Measurements from ENCODE around the gene RNF7.
A peak's percentile ranks its signal among the peaks of the same experiment; 100 is the strongest.
"Not testable (repeated sequence)": the region's sequence is repeated elsewhere in the genome, so short reads cannot be mapped to it uniquely, and the experiment has no call there.

RNF7 gene

GRCh38 chr3:141738022-141738890, at the start of gene RNF7:
Gene RNF7, plus strand, starts transcription at chr3:141738298. Its CDS starts 44 bp downstream, at chr3:141738342.
- peak; percentile 94 for FAIRE-seq
- peak; percentile 89 for DNase-seq (ENCODE audit: extremely low spot score, insufficient read length, low read depth)

DNA sequence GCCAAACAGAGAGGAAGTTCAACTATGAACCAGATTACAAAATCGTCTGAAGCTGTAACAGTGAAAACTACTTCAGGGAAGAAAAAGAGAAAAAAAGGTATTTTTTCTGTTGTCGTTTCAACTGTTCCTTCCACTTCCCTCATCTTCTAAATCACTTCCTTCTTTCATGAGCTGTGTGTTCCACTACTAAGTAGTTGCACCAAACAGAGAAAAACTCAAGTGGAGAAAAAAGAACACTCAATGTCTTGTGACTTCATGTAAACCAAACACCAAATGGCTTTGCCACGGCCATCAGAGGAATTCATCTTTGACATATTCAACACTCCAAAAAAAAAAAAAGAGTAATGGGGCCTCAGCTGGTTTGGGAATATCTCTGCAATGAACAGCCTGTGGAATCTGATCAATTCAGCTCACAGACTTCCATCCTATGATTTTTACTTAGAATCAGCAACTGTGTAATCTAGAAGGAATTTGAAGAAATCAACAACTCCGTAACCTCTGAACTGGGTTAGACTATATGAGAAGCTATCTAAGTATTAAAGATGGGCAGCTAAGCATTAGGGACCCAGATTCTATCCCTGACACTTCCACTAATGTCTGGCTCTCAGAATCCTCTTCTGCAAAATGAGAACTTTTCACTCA, 47.5 kb upstream of the RNF7 start:
- FAIRE-seq, result no peak
- no peak for DNase-seq (ENCODE audit: extremely low spot score, insufficient read length, low read depth)

DNA sequence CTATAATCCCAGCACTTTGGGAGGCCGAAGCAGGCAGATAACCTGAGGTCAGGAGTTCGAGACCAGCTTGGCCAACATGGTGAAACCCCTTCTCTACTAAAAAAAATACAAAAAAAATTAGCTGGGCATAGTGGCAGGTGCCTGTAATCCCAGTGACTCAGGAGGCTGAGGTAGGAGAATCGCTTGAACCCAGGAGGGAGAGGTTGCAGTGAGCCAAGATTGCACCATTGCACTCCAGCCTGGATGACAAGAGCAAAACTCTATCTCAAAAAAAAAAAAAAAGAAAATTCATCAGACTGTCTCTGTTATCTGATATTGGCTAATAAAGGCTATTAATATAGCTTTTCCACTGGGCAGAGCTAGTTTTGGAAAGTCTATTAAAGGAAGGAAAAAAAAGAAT, 46.6 kb upstream of the RNF7 start:
- not testable (repeated sequence) for DNase-seq (ENCODE audit: extremely low spot score, insufficient read length, low read depth); FAIRE-seq

GRCh38 chr3:141692973-141693372, 45.1 kb upstream of the RNF7 start:
- DNase-seq (ENCODE audit: extremely low spot score, insufficient read length, low read depth), result not testable (repeated sequence)

GRCh38 chr3:141699324-141699723, 38.8 kb upstream of the RNF7 start:
- FAIRE-seq (no peak), DNase-seq (ENCODE audit: extremely low spot score, insufficient read length, low read depth) (no peak)

More at GRCh38 chr3:141692973-141693372, 45.1 kb upstream of the RNF7 start:
- FAIRE-seq, result not testable (repeated sequence)

DNA sequence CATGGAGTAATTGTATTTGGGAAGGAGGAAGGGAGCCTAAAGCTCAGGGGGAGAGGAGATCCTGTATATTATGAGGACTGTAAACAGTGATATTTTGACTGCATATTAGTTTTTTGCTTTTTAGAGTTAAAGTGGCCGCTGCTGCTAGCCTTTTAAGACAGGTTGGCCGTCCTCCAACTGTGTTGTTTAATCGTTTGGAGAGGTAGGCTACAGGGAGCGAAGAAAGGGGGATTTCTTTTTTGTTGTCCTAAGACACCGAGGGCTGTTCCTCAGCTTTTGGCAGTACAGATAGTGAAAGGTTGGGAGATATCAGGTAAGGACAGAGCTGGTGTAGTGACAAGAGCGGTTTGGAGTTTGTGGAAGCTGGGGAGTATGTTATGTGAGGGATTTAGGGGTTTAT, 38.2 kb upstream of the RNF7 start:
- DNase-seq (ENCODE audit: extremely low spot score, insufficient read length, low read depth), result no peak
- no peak for FAIRE-seq

- not testable (repeated sequence) for DNase-seq (ENCODE audit: extremely low spot score, insufficient read length, low read depth); FAIRE-seq
Observed at GRCh38 chr3:141703367-141703766, 34.7 kb upstream of the RNF7 start.

DNA sequence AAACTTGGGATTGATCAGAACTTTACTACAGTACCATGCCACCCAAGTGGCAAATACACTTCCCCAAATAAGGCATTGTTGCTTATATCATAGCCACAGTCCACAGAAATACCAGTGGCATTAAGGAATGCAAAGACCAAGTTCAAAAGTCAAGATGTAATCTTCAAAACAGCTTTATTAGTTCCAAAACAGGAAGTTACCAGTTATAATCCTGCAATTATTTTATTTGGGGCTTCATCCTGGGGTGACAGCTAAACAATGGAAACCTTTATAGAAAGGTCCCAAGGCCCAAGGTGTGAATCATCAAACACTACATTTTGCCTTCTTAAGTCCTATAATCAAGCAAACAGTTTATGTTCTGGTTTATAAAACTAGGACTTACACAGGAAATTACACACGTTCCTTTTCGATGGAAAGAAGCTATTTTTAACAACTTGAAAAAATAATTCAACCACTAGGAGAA, 30.3 kb upstream of the RNF7 start:
- DNase-seq (ENCODE audit: extremely low spot score, insufficient read length, low read depth), result no peak
- no peak for FAIRE-seq

DNA sequence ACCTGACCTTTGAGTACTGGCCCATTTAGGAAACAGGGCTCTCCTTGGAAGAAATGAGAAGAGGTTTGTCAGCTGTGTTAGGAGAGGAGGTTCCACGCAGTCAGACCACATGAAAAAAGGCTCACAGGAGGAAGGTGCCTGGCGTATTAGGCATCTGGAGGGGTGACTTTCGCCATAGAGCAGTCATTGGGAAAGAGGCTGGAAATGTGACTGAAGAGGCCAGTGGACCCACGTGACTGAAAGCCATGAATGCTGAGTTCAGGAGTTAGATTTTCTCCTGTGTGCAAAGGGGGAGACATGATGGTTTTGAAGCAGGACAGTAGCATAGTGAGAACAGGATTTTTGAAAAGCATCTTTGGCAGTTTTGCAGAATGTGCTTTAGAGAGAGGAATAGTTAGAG, 29.7 kb upstream of the RNF7 start:
- FAIRE-seq (no peak), DNase-seq (ENCODE audit: extremely low spot score, insufficient read length, low read depth) (no peak)

DNA sequence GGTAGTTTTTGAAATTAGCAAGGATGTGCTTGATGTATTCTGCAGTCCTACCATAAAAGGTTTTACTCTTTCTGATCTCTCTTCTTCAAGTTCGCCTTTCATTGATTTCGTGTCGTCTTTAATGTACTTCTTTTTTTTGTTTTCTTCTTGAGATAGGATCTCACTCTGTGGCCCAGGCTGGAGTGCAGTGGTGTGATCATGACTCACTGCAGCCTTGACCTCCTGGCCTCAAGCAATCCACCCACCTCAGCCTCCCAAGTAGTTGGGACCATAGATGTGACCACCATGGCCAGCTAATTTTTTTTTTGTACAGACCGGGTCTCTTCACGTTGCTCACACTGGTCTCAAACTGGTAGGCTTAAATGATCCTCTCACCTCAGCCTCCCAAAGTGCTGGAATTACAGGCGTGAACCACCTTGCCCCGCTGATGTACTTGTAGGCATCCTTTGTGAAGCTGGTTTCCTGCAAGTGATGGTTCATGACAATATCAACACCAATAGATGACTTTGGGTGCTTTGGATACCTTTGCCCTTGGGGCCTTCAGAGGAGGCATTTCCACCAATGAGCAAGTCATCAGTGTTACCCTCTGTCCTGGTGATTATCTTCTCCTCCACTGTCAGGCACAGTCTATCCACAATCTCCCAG, 28.9 kb upstream of the RNF7 start:
- FAIRE-seq (no peak), DNase-seq (ENCODE audit: extremely low spot score, insufficient read length, low read depth) (no peak)

DNA sequence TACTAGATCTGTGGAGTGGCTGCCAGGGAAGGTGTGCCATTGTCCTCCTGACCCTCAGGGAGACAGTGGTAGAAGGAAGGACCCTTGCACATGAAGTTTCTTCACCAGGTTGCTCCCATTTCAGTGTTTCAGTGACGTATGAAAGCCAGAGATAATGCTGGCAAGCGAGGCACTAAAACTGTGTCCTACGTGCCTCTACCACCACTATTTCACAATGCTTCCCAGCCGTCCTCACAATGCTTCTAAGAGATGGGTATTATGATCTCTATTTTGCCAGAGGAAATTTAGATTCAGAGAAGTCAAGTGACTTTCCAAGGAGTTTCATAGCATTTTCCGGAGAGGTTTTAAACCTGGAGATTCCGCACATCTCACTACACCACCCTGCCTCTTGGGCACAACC, 28.0 kb upstream of the RNF7 start:
- FAIRE-seq (no peak), DNase-seq (ENCODE audit: extremely low spot score, insufficient read length, low read depth) (no peak)

GRCh38 chr3:141710888-141711616, 27.0 kb upstream of the RNF7 start:
- FAIRE-seq (no peak), DNase-seq (ENCODE audit: extremely low spot score, insufficient read length, low read depth) (no peak)

- FAIRE-seq (no peak), DNase-seq (ENCODE audit: extremely low spot score, insufficient read length, low read depth) (no peak)
Observed at GRCh38 chr3:141714671-141715070, 23.4 kb upstream of the RNF7 start.

DNA sequence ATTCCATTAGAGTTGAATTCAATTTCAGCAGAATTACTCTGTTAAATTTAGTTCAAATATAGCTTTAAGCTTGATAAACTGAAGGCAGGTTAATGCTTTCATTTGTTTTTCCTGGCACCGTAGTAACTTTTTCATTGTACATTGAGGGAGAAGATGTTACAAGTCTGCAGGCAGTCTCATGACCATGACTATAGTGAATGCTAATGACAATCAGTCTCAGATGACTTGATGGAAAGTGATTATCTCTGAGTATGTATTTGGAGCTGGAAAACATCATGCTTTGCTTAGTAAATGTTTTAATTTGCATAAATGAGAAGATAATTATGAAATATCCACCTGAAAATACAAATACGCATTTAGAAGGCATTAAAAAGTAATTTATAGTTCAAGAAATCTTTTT, 16.0 kb upstream of the RNF7 start:
- FAIRE-seq (no peak), DNase-seq (ENCODE audit: extremely low spot score, insufficient read length, low read depth) (no peak)

GRCh38 chr3:141722648-141723047, 15.4 kb upstream of the RNF7 start:
- DNase-seq (ENCODE audit: extremely low spot score, insufficient read length, low read depth) (no peak), FAIRE-seq (no peak)

- DNase-seq (ENCODE audit: extremely low spot score, insufficient read length, low read depth) (no peak), FAIRE-seq (no peak)
Observed at GRCh38 chr3:141723255-141723654, 14.8 kb upstream of the RNF7 start.

GRCh38 chr3:141724186-141724585, 13.9 kb upstream of the RNF7 start:
- no peak for FAIRE-seq
- DNase-seq (ENCODE audit: extremely low spot score, insufficient read length, low read depth), result no peak

DNA sequence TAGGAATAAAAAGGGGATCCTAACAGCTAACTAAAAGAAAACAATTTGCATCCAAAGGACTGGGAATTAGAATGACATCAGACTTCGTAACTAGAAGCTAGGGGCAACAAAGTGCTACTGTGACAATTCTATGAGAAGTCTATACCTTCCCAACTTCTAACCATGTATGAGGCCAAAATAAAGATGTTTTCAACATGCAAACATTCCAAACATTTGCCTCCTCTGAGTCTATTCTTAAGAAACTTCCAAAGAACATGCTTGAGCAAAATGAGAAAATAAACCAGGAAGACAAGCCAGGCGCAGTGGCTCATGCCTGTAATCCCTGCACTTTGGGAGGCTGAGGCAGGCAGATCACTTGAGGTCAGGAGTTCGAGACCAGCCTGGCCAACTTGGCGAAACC, 13.1 kb upstream of the RNF7 start:
- DNase-seq (ENCODE audit: extremely low spot score, insufficient read length, low read depth) (no peak), FAIRE-seq (no peak)

DNA sequence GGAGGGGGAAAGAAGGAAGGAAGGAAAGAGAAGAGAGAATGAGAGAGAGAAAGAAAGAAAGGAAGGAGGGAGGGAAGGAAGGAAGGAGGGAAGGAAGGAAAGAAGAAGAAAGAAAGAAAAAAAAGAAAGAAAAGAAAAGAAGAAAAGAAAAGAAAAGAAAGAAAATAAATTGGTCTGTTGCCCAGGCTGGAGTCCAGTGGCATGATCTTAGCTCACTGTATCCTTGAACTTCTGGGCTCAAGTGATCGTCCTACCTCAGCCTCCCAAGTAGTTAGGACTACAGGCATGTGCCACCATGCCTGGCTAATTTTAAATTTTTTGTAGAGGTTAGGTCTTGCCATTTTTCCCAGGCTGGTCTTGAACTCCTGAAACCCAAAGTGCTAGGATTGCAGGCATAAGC, 11.6 kb upstream of the RNF7 start:
- no peak for DNase-seq (ENCODE audit: extremely low spot score, insufficient read length, low read depth)

GRCh38 chr3:141728355-141728892, 9.7 kb upstream of the RNF7 start:
- no peak for FAIRE-seq
- no peak for DNase-seq (ENCODE audit: extremely low spot score, insufficient read length, low read depth)

More for the DNA sequence above, 11.6 kb upstream of the RNF7 start:
- no peak for FAIRE-seq

Measured in GM18507 (cell line).